ENCODE measurements around the gene PLEKHF1.

GRCh38 chr19:29650772-29651387 is 14.4 kb upstream of the PLEKHF1 start:
- TF ChIP-seq, protein P1, sequence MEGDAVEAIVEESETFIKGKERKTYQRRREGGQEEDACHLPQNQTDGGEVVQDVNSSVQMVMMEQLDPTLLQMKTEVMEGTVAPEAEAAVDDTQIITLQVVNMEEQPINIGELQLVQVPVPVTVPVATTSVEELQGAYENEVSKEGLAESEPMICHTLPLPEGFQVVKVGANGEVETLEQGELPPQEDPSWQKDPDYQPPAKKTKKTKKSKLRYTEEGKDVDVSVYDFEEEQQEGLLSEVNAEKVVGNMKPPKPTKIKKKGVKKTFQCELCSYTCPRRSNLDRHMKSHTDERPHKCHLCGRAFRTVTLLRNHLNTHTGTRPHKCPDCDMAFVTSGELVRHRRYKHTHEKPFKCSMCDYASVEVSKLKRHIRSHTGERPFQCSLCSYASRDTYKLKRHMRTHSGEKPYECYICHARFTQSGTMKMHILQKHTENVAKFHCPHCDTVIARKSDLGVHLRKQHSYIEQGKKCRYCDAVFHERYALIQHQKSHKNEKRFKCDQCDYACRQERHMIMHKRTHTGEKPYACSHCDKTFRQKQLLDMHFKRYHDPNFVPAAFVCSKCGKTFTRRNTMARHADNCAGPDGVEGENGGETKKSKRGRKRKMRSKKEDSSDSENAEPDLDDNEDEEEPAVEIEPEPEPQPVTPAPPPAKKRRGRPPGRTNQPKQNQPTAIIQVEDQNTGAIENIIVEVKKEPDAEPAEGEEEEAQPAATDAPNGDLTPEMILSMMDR (conservative IDR thresholded peaks at IDR 0.05; ENCODE audit: low read depth, low read length) = no peak
- no peak for TF ChIP-seq EZH2phosphoT487 (IDR thresholded peaks at IDR 0.05; ENCODE audit: borderline replicate concordance, low read length)
- TF ChIP-seq EZH2 (IDR thresholded peaks at IDR 0.05; ENCODE audit: low read length, unreplicated experiment) = no peak
